Measurements from ENCODE around the gene HES2.

GRCh38 chr1:6423321-6423999 is 3.7 kb upstream of the HES2 start:
- TF ChIP-seq CTCF (IDR thresholded peaks at IDR 0.05) (peak in 2 of 4 experiments; percentile 24 to 51), POLR2A (IDR thresholded peaks at IDR 0.05) (no peak), EP300 (IDR thresholded peaks at IDR 0.05) (no peak), POLR2AphosphoS5 (IDR thresholded peaks at IDR 0.05) (no peak)

Measured in gastroesophageal sphincter (tissue), 3 donors.